Heart left ventricle (tissue), 16 donors: ENCODE data around the gene INSM1. TPM values are rescaled to one million over a fixed set of nuclear protein-coding genes. Genes with fewer than 3 reads are reported as not detected.

Experiments used
- ATAC-seq, 4 donors: fragments of 200-7000 bp; cut with Tn5 transposase; one replicate each; pipeline ENCODE4 v1.9.1; 2020 to 2022; ENCODE audit warnings: moderate library complexity in 4 of 4, mild to moderate bottlenecking in 3 of 4, moderate number of reproducible peaks in 1 of 4
- DNase-seq, 5 donors: peaks; one replicate each; pipeline ENCODE4 v3.0.0-alpha.2; 2020
- H3K27ac ChIP-seq, 12 donors: fragments of 200-600 bp; sonication (generic) in 4 of 12; one replicate each; pipeline versions ENCODE4 v1.5.0 to v1.8.0; 2016 to 2022; ENCODE audit warnings: mild to moderate bottlenecking in 2 of 12
- H3K27me3 ChIP-seq, 9 donors: fragments of 200-600 bp; sonication (generic) in 2 of 9; one replicate each; pipeline versions ENCODE4 v1.5.1 to v1.8.0; 2016 to 2022; ENCODE audit warnings: mild to moderate bottlenecking in 3 of 9
- H3K36me3 ChIP-seq, 9 donors: fragments of 200-600 bp; sonication (generic) in 2 of 9; one replicate each; pipeline versions ENCODE4 v1.5.0 to v1.8.0; 2018 to 2022; ENCODE audit warnings: mild to moderate bottlenecking in 2 of 9
- H3K4me1 ChIP-seq, 12 donors: fragments of 200-600 bp; sonication (generic) in 4 of 12; one replicate each; pipeline versions ENCODE4 v1.5.0 to v1.8.0; 2016 to 2022; ENCODE audit warnings: mild to moderate bottlenecking in 3 of 12
- H3K4me3 ChIP-seq, 12 donors: fragments of 200-600 bp; sonication (generic) in 4 of 12; one replicate each; pipeline versions ENCODE4 v1.5.0 to v1.8.0; 2017 to 2022; ENCODE audit warnings: mild to moderate bottlenecking in 9 of 12, moderate library complexity in 4 of 12
- H3K9me3 ChIP-seq, 12 donors: fragments of 200-600 bp; sonication (generic) in 4 of 12; one replicate each; pipeline versions ENCODE4 v1.5.0 to v1.8.0; 2016 to 2022; ENCODE audit warnings: mild to moderate bottlenecking in 1 of 12
- POLR2A ChIP-seq, 2 donors: fragments of 450-650 bp; IDR thresholded peaks; one replicate each; pipeline ENCODE4 v1.6.1; 2017; ENCODE audit warnings: antibody characterized with exemption in 2 of 2, mild to moderate bottlenecking in 2 of 2, moderate library complexity in 2 of 2
- WGBS, 4 donors: extraction: QIAGEN DNeasy Blood & Tissue Kit in 2 of 4; methylation state at CpG; one replicate each; pipeline versions ENCODE4 v1.1.5 to v1.1.7; 2013 to 2018; 5-methylcytosine and 5-hydroxymethylcytosine counted together
- intact Hi-C, 10 donors: fragments of 100-400 bp; cut with DNase I; formaldehyde crosslinking; loops; one replicate each; pipeline versions ENCODE4 v1.11.1 to v1.14.2; 2022
- polyA plus RNA-seq, 2 donors: library from polyadenylated mRNA; stranded (reverse); fragments of 200-250 nt; gene quantifications; one replicate each; pipeline ENCODE4 v1.2.3, GENCODE V29; 2013
- total RNA-seq, 9 donors: library from RNA; depleted of rRNA in 2 of 9; stranded (reverse); fragments of >200 nt in 2 of 9; fragmentation: NEBNext Ultra II Directional in 3 of 9; extraction: Animal tissue kit (Norgen Biotek cat#: 25700) in 3 of 9; gene quantifications; one replicate each; pipeline versions ENCODE4 v1.1.0 to v1.2.4, GENCODE V29; 2016 to 2023
- TF ChIP-seq, protein P1 (sequence below), 12 donors: fragments of 200-600 bp; sonication (generic) in 4 of 12; IDR thresholded peaks; one replicate each; pipeline versions ENCODE4 v1.5.0 to v1.8.0; 2018 to 2022; ENCODE audit warnings: antibody characterized with exemption in 12 of 12, mild to moderate bottlenecking in 5 of 12
- donor health status: ischemic (EF 13 %, LVEDD 7.1; RV severe dilation, severe dysfunction).
- donor health status: healthy with polysubstance abuse.
- donor health status: DM: no; HTN: yes; CAD: no.
- donor health status: DM: no; HTN: no; CAD: no.
- donor health status: ischemic (EF 25% LVEDD 6.9; RV normal size, moderate dysfunction).
- donor health status: ischemic (EF 25% LVEDD 5.7; RV mildly dilated, moderate dysfunction).
- donor health status: healthy.
- donor health status: DM: yes; HTN: yes; CAD: no.
- donor health status: ischemic (EF 35%, LVEDD 5.7; RV mildly dilated, moderate dysfunction).
- donor health status: nonischemic (EF 11% LVEDD 7.7; RV severe dilation, severe dysfunction).
- donor health status: DM: yes; HTN: yes; CAD: no.
- donor health status: PGD.
- donor health status: ischemic (EF 29% LVEDD 5.4; RV normal size, mild dysfunction).
- donor health status: nonischemic (EF 23%, LVEDD 6.1; RV moderate dilation, normal function).

Gene INSM1
- total and polyA plus RNA-seq, 11 donors, result 0.08 TPM; not detected in 10

DNA sequence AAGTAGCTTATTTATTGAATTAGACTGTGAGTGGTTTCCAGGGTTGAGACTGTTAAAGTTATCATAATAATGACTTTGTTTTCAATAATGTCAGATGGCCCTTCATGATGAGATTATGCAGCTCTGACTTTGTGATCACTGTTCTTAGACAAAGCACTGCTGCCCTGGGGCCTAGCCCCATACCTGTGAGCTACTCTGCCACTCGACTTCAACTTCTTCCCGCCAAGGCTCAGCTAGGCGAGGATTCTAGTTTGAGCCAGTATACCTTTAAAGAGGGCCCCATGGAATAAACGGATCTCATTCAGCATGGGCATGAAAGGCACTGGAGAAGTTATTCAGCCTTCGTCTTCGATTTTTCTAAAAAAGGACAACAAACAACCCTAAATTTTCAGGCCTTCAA lies 45.0 kb upstream of the INSM1 start:
- ATAC-seq (no peak), DNase-seq (no peak)
- intact Hi-C loops, result no loop called here
- Histone ChIP-seq H3K36me3 (no peaks in the 10 kb centered on the region), H3K27me3 (no peaks in the 10 kb centered on the region), H3K9me3 (peaks cover 0 to 7% (median 0%) of the 10 kb centered on the region in 12 donors), H3K4me3 (no peak overlapping the region), H3K27ac (no peak overlapping the region), H3K4me1 (peaks cover 0 to 6% (median 0%) of the 10 kb centered on the region in 12 donors)
- WGBS, 4 donors, result 84 to 89% (median 86%) methylated on average over 6 of the region's 6 CpGs
- TF ChIP-seq, protein P1, sequence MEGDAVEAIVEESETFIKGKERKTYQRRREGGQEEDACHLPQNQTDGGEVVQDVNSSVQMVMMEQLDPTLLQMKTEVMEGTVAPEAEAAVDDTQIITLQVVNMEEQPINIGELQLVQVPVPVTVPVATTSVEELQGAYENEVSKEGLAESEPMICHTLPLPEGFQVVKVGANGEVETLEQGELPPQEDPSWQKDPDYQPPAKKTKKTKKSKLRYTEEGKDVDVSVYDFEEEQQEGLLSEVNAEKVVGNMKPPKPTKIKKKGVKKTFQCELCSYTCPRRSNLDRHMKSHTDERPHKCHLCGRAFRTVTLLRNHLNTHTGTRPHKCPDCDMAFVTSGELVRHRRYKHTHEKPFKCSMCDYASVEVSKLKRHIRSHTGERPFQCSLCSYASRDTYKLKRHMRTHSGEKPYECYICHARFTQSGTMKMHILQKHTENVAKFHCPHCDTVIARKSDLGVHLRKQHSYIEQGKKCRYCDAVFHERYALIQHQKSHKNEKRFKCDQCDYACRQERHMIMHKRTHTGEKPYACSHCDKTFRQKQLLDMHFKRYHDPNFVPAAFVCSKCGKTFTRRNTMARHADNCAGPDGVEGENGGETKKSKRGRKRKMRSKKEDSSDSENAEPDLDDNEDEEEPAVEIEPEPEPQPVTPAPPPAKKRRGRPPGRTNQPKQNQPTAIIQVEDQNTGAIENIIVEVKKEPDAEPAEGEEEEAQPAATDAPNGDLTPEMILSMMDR (IDR thresholded peaks at IDR 0.05), result no peak
- no peak for TF ChIP-seq POLR2A (IDR thresholded peaks at IDR 0.05)

DNA sequence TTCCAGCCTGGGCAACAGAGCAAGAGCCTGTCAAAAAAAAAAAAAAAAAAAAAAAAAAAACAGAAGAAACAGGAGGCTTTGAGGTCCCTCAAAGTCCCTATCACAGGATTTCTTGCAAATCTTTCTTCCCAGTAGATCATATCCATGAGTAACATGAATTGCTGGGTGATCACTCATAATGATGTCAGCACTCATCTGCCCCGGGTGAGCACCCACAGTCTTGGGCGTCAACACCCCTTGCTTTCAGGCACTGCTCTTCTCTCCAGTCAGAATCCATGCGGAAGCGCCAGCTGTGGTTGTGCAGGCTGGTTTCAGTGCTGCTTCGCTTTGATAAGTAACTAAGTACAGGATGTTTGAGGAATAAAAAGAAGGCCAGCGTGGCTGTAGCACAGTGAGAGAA lies 40.2 kb upstream of the INSM1 start:
- WGBS, 4 donors, result 78 to 90% (median 84%) methylated on average over 6 of the region's 6 CpGs
- ATAC-seq, result no peak
- intact Hi-C loops, result no loop called here
- Histone ChIP-seq H3K36me3 (no peaks in the 10 kb centered on the region), H3K4me1 (peaks cover 0 to 18% (median 0%) of the 10 kb centered on the region in 12 donors), H3K9me3 (no peaks in the 10 kb centered on the region), H3K27me3 (no peaks in the 10 kb centered on the region), H3K27ac (no peak overlapping the region), H3K4me3 (no peak overlapping the region)
- DNase-seq, result no peak
- TF ChIP-seq, protein P1 (IDR thresholded peaks at IDR 0.05), result no peak
- TF ChIP-seq POLR2A (IDR thresholded peaks at IDR 0.05), result no peak

DNA sequence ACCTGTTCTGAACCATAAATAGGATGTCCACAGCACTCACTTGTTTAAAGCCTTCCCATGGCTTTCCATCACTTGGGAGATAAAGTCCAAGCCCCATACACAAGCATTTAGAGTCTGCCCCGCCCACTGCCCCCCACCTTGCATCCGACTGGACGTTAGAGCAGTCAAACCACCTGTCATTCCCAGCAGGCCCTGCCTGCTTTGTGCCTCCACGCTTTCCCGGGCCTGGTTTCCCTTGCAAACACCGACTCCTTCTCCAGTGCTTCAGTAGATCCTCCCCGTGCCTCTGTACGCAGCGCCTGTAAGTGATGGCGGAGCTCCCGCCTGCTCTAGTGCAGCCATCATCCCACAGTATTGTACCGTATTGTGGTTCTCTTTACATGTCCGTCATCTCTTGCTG lies 38.3 kb upstream of the INSM1 start:
- no peaks in the 10 kb centered on the region for H3K9me3 ChIP-seq
- 84 to 91% (median 89%) methylated on average over 13 of the region's 13 CpGs for WGBS, 4 donors
- no peak overlapping the region for H3K27ac ChIP-seq
- no peaks in the 10 kb centered on the region for H3K36me3 ChIP-seq
- DNase-seq, result no peak
- H3K27me3 ChIP-seq, result peaks cover 0 to 3% (median 0%) of the 10 kb centered on the region in 9 donors
- intact Hi-C loops, result no loop called here
- peaks cover 0 to 21% (median 0%) of the 10 kb centered on the region in 12 donors for H3K4me1 ChIP-seq
- no peak overlapping the region for H3K4me3 ChIP-seq
- TF ChIP-seq, protein P1 (IDR thresholded peaks at IDR 0.05), result no peak
- TF ChIP-seq POLR2A (IDR thresholded peaks at IDR 0.05), result no peak
- ATAC-seq, result peak in 1 of 4 donors; percentile 15

DNA sequence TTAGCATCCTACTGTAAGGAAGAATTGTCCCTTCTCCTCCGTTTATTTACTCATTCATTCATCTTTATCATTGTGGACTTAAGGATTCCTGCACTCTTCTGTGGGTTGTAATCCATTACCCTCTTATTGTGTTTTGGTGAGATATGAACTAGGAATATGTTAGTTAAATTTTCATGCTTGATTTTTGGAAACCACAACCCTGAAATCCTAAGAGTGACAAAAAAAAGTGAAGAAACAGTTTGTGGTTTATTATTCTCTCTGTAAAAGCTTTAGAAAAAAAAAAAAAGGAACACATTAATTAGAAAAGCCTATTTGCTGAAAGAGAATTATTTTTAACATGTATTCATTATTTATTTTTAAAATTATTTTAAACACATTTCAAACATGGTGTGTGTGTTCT lies 36.7 kb upstream of the INSM1 start:
- ATAC-seq, result no peak

More for the DNA sequence above, 36.7 kb upstream of the INSM1 start:
- intact Hi-C loops, result no loop called here
- H3K9me3 ChIP-seq, result peaks cover 0 to 4% (median 0%) of the 10 kb centered on the region in 12 donors
- no peak for DNase-seq
- TF ChIP-seq, protein P1 (IDR thresholded peaks at IDR 0.05), result no peak
- TF ChIP-seq POLR2A (IDR thresholded peaks at IDR 0.05), result no peak
- no peaks in the 10 kb centered on the region for H3K36me3 ChIP-seq
- H3K27me3 ChIP-seq, result peaks cover 0 to 3% (median 0%) of the 10 kb centered on the region in 9 donors
- 63 to 76% (median 65%) methylated on average over 1 of the region's 1 CpG for WGBS, 4 donors
- H3K4me3 ChIP-seq, result no peak overlapping the region
- peak overlapping the region in 1 of 12 donors; percentile 58 for H3K27ac ChIP-seq
- peaks cover 0 to 21% (median 0%) of the 10 kb centered on the region in 12 donors for H3K4me1 ChIP-seq
